Measurements from ENCODE around the gene BAZ2B. TPM values are rescaled to one million over a fixed set of nuclear protein-coding genes. Genes with fewer than 3 reads are reported as not detected.

The BAZ2B gene
- total RNA-seq, 6 experiments from 2014 or later, result 18.0 to 32.8 (median 24.2) TPM

GRCh38 chr2:159604159-159604558 is 12.2 kb downstream of the BAZ2B start:
- peaks cover 0 to 15% (median 5%) of the 10 kb centered on the region in 4 donors for H3K4me1 ChIP-seq
- no peak for DNase-seq
- no peak for ATAC-seq
- H3K36me3 ChIP-seq, result no peaks in the 10 kb centered on the region
- H3K9me3 ChIP-seq, result no peaks in the 10 kb centered on the region
- no peak for TF ChIP-seq CTCF (IDR thresholded peaks at IDR 0.05)
- no peak for TF ChIP-seq POLR2A (IDR thresholded peaks at IDR 0.05)
- intact Hi-C loops (cut with DNase I), result no loop called here
- no peak overlapping the region for H3K4me3 ChIP-seq
- no peak overlapping the region for H3K27ac ChIP-seq
- WGBS (ENCODE audit: insufficient coverage, low coverage, low lambda C conversion rate, missing lambda C conversion rate), result 92% methylated on average over 2 of the region's 2 CpGs
- H3K27me3 ChIP-seq, result no peaks in the 10 kb centered on the region

GRCh38 chr2:159600752-159601151 is 15.6 kb downstream of the BAZ2B start:
- no peak for DNase-seq
- no peak for TF ChIP-seq POLR2A (IDR thresholded peaks at IDR 0.05)
- TF ChIP-seq CTCF (IDR thresholded peaks at IDR 0.05), result no peak
- ATAC-seq, result peak in 1 of 4 donors; percentile 72
- Histone ChIP-seq H3K36me3 (no peaks in the 10 kb centered on the region), H3K27ac (no peak overlapping the region), H3K9me3 (no peaks in the 10 kb centered on the region), H3K27me3 (no peaks in the 10 kb centered on the region), H3K4me3 (no peak overlapping the region), H3K4me1 (peaks cover 0 to 8% (median 2%) of the 10 kb centered on the region in 4 donors)
- intact Hi-C loops (cut with DNase I), result no loop called here
- 58% methylated on average over 3 of the region's 3 CpGs for WGBS (ENCODE audit: insufficient coverage, low coverage, low lambda C conversion rate, missing lambda C conversion rate)

GRCh38 chr2:159595410-159596046 is 20.8 kb downstream of the BAZ2B start:
- WGBS (ENCODE audit: insufficient coverage, low coverage, low lambda C conversion rate, missing lambda C conversion rate), result 59% methylated on average over 5 of the region's 6 CpGs
- TF ChIP-seq POLR2A (IDR thresholded peaks at IDR 0.05) (no peak), CTCF (IDR thresholded peaks at IDR 0.05) (no peak)
- intact Hi-C loops (cut with DNase I), result no loop called here

GRCh38 chr2:159592441-159592840 is 23.9 kb downstream of the BAZ2B start:
- no peak overlapping the region for H3K4me3 ChIP-seq
- ATAC-seq, result no peak
- H3K27me3 ChIP-seq, result no peaks in the 10 kb centered on the region
- intact Hi-C loops (cut with DNase I), result no loop called here
- no peak for DNase-seq
- WGBS (ENCODE audit: insufficient coverage, low coverage, low lambda C conversion rate, missing lambda C conversion rate), result 93% methylated on average over 4 of the region's 4 CpGs
- no peaks in the 10 kb centered on the region for H3K36me3 ChIP-seq
- H3K4me1 ChIP-seq, result no peaks in the 10 kb centered on the region
- no peaks in the 10 kb centered on the region for H3K9me3 ChIP-seq
- TF ChIP-seq POLR2A (IDR thresholded peaks at IDR 0.05) (no peak), CTCF (IDR thresholded peaks at IDR 0.05) (no peak)
- H3K27ac ChIP-seq, result no peak overlapping the region

More at GRCh38 chr2:159595410-159596046, 20.8 kb downstream of the BAZ2B start:
- H3K27me3 ChIP-seq, result no peaks in the 10 kb centered on the region
- ATAC-seq (peak in 2 of 4 donors; percentile 11 to 64), DNase-seq (no peak)
- no peaks in the 10 kb centered on the region for H3K4me1 ChIP-seq
- no peaks in the 10 kb centered on the region for H3K36me3 ChIP-seq
- H3K4me3 ChIP-seq, result no peak overlapping the region
- no peaks in the 10 kb centered on the region for H3K9me3 ChIP-seq
- no peak overlapping the region for H3K27ac ChIP-seq

- Histone ChIP-seq H3K4me1 (no peaks in the 10 kb centered on the region), H3K36me3 (no peaks in the 10 kb centered on the region), H3K27ac (no peak overlapping the region), H3K9me3 (no peaks in the 10 kb centered on the region), H3K4me3 (no peak overlapping the region), H3K27me3 (no peaks in the 10 kb centered on the region)
- TF ChIP-seq CTCF (IDR thresholded peaks at IDR 0.05), result no peak
- no peak for TF ChIP-seq POLR2A (IDR thresholded peaks at IDR 0.05)
- ATAC-seq (no peak), DNase-seq (no peak)
- intact Hi-C loops (cut with DNase I), result no loop called here
Observed at GRCh38 chr2:159591221-159591620, 25.1 kb downstream of the BAZ2B start.

Data from right lobe of liver (tissue), 6 donors.